B cell (primary cell): Measurements from ENCODE around the gene PFN4. TPM values are rescaled to one million over a fixed set of nuclear protein-coding genes. Genes with fewer than 3 reads are reported as not detected.

Experiments
- ATAC-seq: fragments of 200-7000 bp; cut with Tn5 transposase; one replicate; pipeline ENCODE4 v1.10.0; 2021; ENCODE audit warnings: low read depth, mild to moderate bottlenecking, moderate number of reproducible peaks, moderate library complexity
- CTCF ChIA-PET: fragments of 350-600 bp; sonication (Branson Sonifier 250); formaldehyde crosslinking; loops from one replicate; lab custom pipeline; 2021; ENCODE audit warnings: antibody characterized with exemption, inconsistent platforms; lab: Charles Lee
- POLR2A ChIA-PET: fragments of 350-600 bp; sonication (Branson Sonifier 250); formaldehyde crosslinking; loops from one replicate; lab custom pipeline; 2021; ENCODE audit warnings: antibody characterized with exemption; lab: Charles Lee
- DNase-seq: peaks from one replicate; pipeline ENCODE4 v3.0.0; 2013
- H2AFZ ChIP-seq: 2 replicates; pipeline ENCODE4 v1.6.1; 2012; ENCODE audit warnings: mild to moderate bottlenecking, low read depth, low read length; ENCODE audit not compliant: insufficient read depth, poor library complexity, severe bottlenecking
- H3K27ac ChIP-seq, 2 donors: 1 replicate in 1 of 2; 2 replicates in 1 of 2; pipeline ENCODE4 v1.5.1; 2012 to 2013; ENCODE audit warnings: low read length in 2 of 2, mild to moderate bottlenecking in 2 of 2, moderate library complexity in 1 of 2
- H3K27me3 ChIP-seq, 4 experiments: fragments of 200-600 bp in 1 of 4; sonication (generic) in 1 of 4; replicated peaks in 1 of 4; 1 replicate in 2 of 4; 2 replicates in 2 of 4; pipeline versions ENCODE4 v1.6.1 to v1.7.0; 2013 to 2016; ENCODE audit warnings: low read length in 3 of 4, mild to moderate bottlenecking in 2 of 4, mixed read lengths in 1 of 4, moderate library complexity in 1 of 4; ENCODE audit not compliant: insufficient read depth in 4 of 4, control insufficient read depth in 3 of 4; ENCODE audit errors: control extremely low read depth in 1 of 4
- H3K36me3 ChIP-seq, 2 experiments: replicated peaks in 1 of 2; 1 replicate in 1 of 2; 2 replicates in 1 of 2; pipeline versions ENCODE4 v1.6.1 to v1.7.1; 2013; ENCODE audit warnings: low read length in 1 of 2; ENCODE audit not compliant: insufficient read depth in 2 of 2, control insufficient read depth in 1 of 2; ENCODE audit errors: control extremely low read depth in 1 of 2, extremely low read depth in 1 of 2
- H3K4me1 ChIP-seq, 2 donors: fragments of 200-600 bp in 1 of 2; sonication (generic) in 1 of 2; 1 replicate in 1 of 2; 2 replicates in 1 of 2; pipeline versions ENCODE4 v1.5.1 to v1.6.1; 2013 to 2017; ENCODE audit warnings: low read length in 2 of 2; ENCODE audit not compliant: control insufficient read depth in 2 of 2, insufficient read depth in 2 of 2
- H3K4me2 ChIP-seq: replicated peaks from 2 replicates; pipeline ENCODE3; 2012; ENCODE audit warnings: mild to moderate bottlenecking, low read depth, low read length; ENCODE audit not compliant: poor library complexity, severe bottlenecking
- H3K4me3 ChIP-seq, 5 experiments: fragments of 200-600 bp in 1 of 5; sonication (generic) in 1 of 5; 1 replicate in 3 of 5; 2 replicates in 2 of 5; pipeline versions ENCODE4 v1.5.1 to v1.7.0; 2011 to 2016; ENCODE audit warnings: low read length in 4 of 5, mild to moderate bottlenecking in 4 of 5, low read depth in 2 of 5, control low read depth in 1 of 5, moderate library complexity in 1 of 5; ENCODE audit not compliant: insufficient read depth in 1 of 5; ENCODE audit errors: control extremely low read depth in 1 of 5, extremely low read depth in 1 of 5
- H3K79me2 ChIP-seq: fragments of 200-600 bp; sonication (generic); one replicate; pipeline ENCODE4 v1.6.0; 2016; ENCODE audit warnings: low read length; ENCODE audit not compliant: control insufficient read depth, insufficient read depth
- H3K9ac ChIP-seq: fragments of 200-600 bp; sonication (generic); 2 replicates; pipeline ENCODE4 v1.6.1; 2017; ENCODE audit warnings: mild to moderate bottlenecking, low read length, moderate library complexity
- H3K9me3 ChIP-seq, 3 donors: one replicate each; pipeline versions ENCODE4 v1.6.1 to v1.7.1; 2013; ENCODE audit warnings: low read length in 2 of 3; ENCODE audit not compliant: control insufficient read depth in 2 of 3, insufficient read depth in 1 of 3; ENCODE audit errors: control extremely low read depth in 1 of 3
- H4K20me1 ChIP-seq: 2 replicates; pipeline ENCODE4 v1.6.0; 2012; ENCODE audit warnings: mild to moderate bottlenecking, low read length; ENCODE audit not compliant: insufficient read depth, control insufficient read depth, poor library complexity, severe bottlenecking
- H3K27ac Mint-ChIP-seq: one replicate; pipeline ENCODE4 v1.8.0; 2021; ENCODE audit warnings: mixed read lengths
- H3K27me3 Mint-ChIP-seq: one replicate; pipeline ENCODE4 v1.8.0; 2021; ENCODE audit warnings: mixed read lengths
- H3K4me1 Mint-ChIP-seq: one replicate; pipeline ENCODE4 v1.8.0; 2021; ENCODE audit warnings: mixed read lengths
- H3K4me3 Mint-ChIP-seq: one replicate; pipeline ENCODE4 v1.8.0; 2021; ENCODE audit warnings: mixed read lengths
- H3K9me3 Mint-ChIP-seq: one replicate; pipeline ENCODE4 v1.8.0; 2022; ENCODE audit warnings: mixed read lengths; ENCODE audit not compliant: insufficient read depth
- CTCF ChIP-seq: fragments of 200-600 bp; IDR thresholded peaks from one replicate; pipeline ENCODE4 v1.8.0; 2022; ENCODE audit warnings: antibody characterized with exemption, mild to moderate bottlenecking
- EZH2 ChIP-seq: IDR thresholded peaks from 2 replicates; pipeline ENCODE4 v1.6.1; 2012; ENCODE audit warnings: borderline replicate concordance, low read depth, mild to moderate bottlenecking, moderate library complexity, low read length; ENCODE audit not compliant: insufficient read depth, poor library complexity, severe bottlenecking
- WGBS: methylation state at CpG from one replicate; pipeline ENCODE4 v1.1.5; 2013; ENCODE audit warnings: missing lambda C conversion rate; ENCODE audit not compliant: insufficient coverage; 5-methylcytosine and 5-hydroxymethylcytosine counted together
- intact Hi-C: fragments of 100-400 bp; cut with micrococcal nuclease; formaldehyde crosslinking; loops from one replicate; pipeline ENCODE4 v1.10.0; 2022
- polyA plus RNA-seq: library from polyadenylated mRNA; depleted of rRNA; stranded (reverse); fragments of >200 nt; gene quantifications from 2 replicates; pipeline ENCODE4 v1.2.3, GENCODE V29; 2012
- total RNA-seq, 2 donors: library from RNA; stranded (reverse); fragments of 120-200 nt in 1 of 2; gene quantifications; 1 replicate in 1 of 2; 2 replicates in 1 of 2; pipeline versions ENCODE4 v1.2.3 to v1.2.4, GENCODE V29; 2013 to 2022

PFN4 gene
- total and polyA plus RNA-seq, 2 donors (not counting 1 experiment from before 2014, with no cell fraction given), result 0.13 to 0.39 TPM

- peaks cover 6% of the 10 kb centered on the region for H3K9me3 Mint-ChIP-seq
- H3K4me3 Mint-ChIP-seq, result no peak overlapping the region
- no peaks in the 10 kb centered on the region for H3K9me3 ChIP-seq
- no peaks in the 10 kb centered on the region for H4K20me1 ChIP-seq
- H3K79me2 ChIP-seq, result no peaks in the 10 kb centered on the region
- DNase-seq, result no peak
- no peaks in the 10 kb centered on the region for H3K27me3 ChIP-seq
- H3K9ac ChIP-seq, result no peak overlapping the region
- ChIA-PET CTCF (no interaction called here), POLR2A (no interaction called here)
- H3K4me1 ChIP-seq, result no peaks in the 10 kb centered on the region
- H3K4me1 Mint-ChIP-seq, result no peaks in the 10 kb centered on the region
- H3K4me2 ChIP-seq, result no peak overlapping the region
- H3K4me3 ChIP-seq, result no peak overlapping the region
- no peak for ATAC-seq
- no peak overlapping the region for H2AFZ ChIP-seq
- WGBS, result 93% methylated on average over 3 of the region's 4 CpGs
- no peak for TF ChIP-seq CTCF
- no peak for TF ChIP-seq EZH2
- H3K27ac ChIP-seq, result no peak overlapping the region
- intact Hi-C loops, result no loop called here
- H3K27me3 Mint-ChIP-seq, result no peaks in the 10 kb centered on the region
- no peak overlapping the region for H3K27ac Mint-ChIP-seq
- peaks cover 0 to 2% of the 10 kb centered on the region in 2 experiments for H3K36me3 ChIP-seq
These were observed 30.3 kb upstream of the PFN4 start for GRCh38 chr2:24153478-24153877.

- no peak for ATAC-seq
- DNase-seq, result no peak
- no peak overlapping the region for H3K27ac Mint-ChIP-seq
- no peaks in the 10 kb centered on the region for H3K4me1 ChIP-seq
- H3K4me3 ChIP-seq, result no peak overlapping the region
- no peaks in the 10 kb centered on the region for H3K27me3 ChIP-seq
- no peak overlapping the region for H3K9ac ChIP-seq
- ChIA-PET CTCF (interaction anchor here (1.2 kb wide), 1 partner anchor 9 kb away, joined by 5 read pairs; no protein-coding TSS in a partner anchor), POLR2A (no interaction called here)
- no peak overlapping the region for H3K4me2 ChIP-seq
- TF ChIP-seq CTCF, result no peak
- TF ChIP-seq EZH2, result no peak
- H4K20me1 ChIP-seq, result no peaks in the 10 kb centered on the region
- no peak overlapping the region for H2AFZ ChIP-seq
- H3K4me1 Mint-ChIP-seq, result no peaks in the 10 kb centered on the region
- intact Hi-C loops, result no loop called here
- WGBS, result 98% methylated on average over 5 of the region's 5 CpGs
- H3K9me3 Mint-ChIP-seq, result peaks cover 6% of the 10 kb centered on the region
- H3K27me3 Mint-ChIP-seq, result no peaks in the 10 kb centered on the region
- peaks cover 0 to 7% (median 3%) of the 10 kb centered on the region in 3 donors for H3K9me3 ChIP-seq
- H3K27ac ChIP-seq, result no peak overlapping the region
- no peaks in the 10 kb centered on the region for H3K79me2 ChIP-seq
- H3K4me3 Mint-ChIP-seq, result no peak overlapping the region
- H3K36me3 ChIP-seq, result peaks cover 0 to 2% of the 10 kb centered on the region in 2 experiments
These were observed 29.5 kb upstream of the PFN4 start for GRCh38 chr2:24152413-24153197.
